K562 (cell line): ENCODE data around the gene ARPP21. TPM values are rescaled to one million over a fixed set of nuclear protein-coding genes. Genes with fewer than 3 reads are reported as not detected.

ENCODE experiments used
- ATAC-seq: fragments of 200-7000 bp; cut with Tn5 transposase; 3 replicates; pipeline ENCODE4 v1.9.1; 2020; ENCODE audit warnings: moderate library complexity
- BruUV-seq: library from RNA; stranded (reverse); fragments of 400-500 nt; replicated peaks from 2 replicates; lab custom pipeline; 2021; lab: Mats Ljungman, UMichigan
- CTCF ChIA-PET: fragments of 300-600 bp; formaldehyde crosslinking; extraction: SDS; loops from one replicate; lab custom pipeline; 2021; ENCODE audit warnings: low intra/inter-chr PET ratio; lab: Yijun Ruan, JAX
- POLR2A ChIA-PET: fragments of 300-600, 350-650 bp; sonication (Branson Sonifier 250); formaldehyde crosslinking; extraction: SDS; loops from one replicate; lab custom pipeline; 2021; ENCODE audit warnings: antibody characterized with exemption, inconsistent platforms; lab: Yijun Ruan, JAX
- DNase-seq, 4 experiments: peaks; one replicate each; pipeline versions ENCODE4 v3.0.0 to v3.0.0-alpha.2; 2011 to 2018; ENCODE audit warnings: low spot score in 3 of 4, mixed read lengths in 3 of 4; ENCODE audit errors: extremely low read depth in 1 of 4
- FAIRE-seq: peaks from 2 replicates; lab custom pipeline; 2011; peaks lifted over from hg19 to GRCh38; lab: Jason Lieb, UNC
- H2AFZ ChIP-seq: 2 replicates; pipeline ENCODE4 v1.6.0; 2011; ENCODE audit warnings: low read depth, low read length, control low read depth, inconsistent platforms
- H3K27ac ChIP-seq: fragments of 200-600 bp; 3 replicates; pipeline ENCODE4 v1.8.0; 2011; ENCODE audit warnings: low read depth, mild to moderate bottlenecking, control low read depth, inconsistent platforms, low read length, moderate library complexity, mixed read lengths; ENCODE audit errors: extremely low read depth
- H3K27me3 ChIP-seq, 2 experiments: fragments of 300-600 bp in 1 of 2; 2 replicates in 1 of 2; 3 replicates in 1 of 2; pipeline versions ENCODE4 v1.6.0 to v1.8.0; 2011; ENCODE audit warnings: inconsistent platforms in 2 of 2, low read length in 2 of 2, mild to moderate bottlenecking in 1 of 2, mixed read lengths in 1 of 2, moderate library complexity in 1 of 2; ENCODE audit not compliant: control insufficient read depth in 2 of 2, insufficient read depth in 2 of 2
- H3K36me3 ChIP-seq: fragments of 300-600 bp; 3 replicates; pipeline ENCODE4 v1.8.0; 2011; ENCODE audit warnings: mild to moderate bottlenecking, low read length, inconsistent platforms; ENCODE audit not compliant: control insufficient read depth, insufficient read depth
- H3K4me1 ChIP-seq, 2 experiments: fragments of 200-600 bp in 1 of 2; replicated peaks in 1 of 2; 2 replicates in 1 of 2; 3 replicates in 1 of 2; pipeline versions ENCODE4 v1.5.1 to v1.8.0; 2011; ENCODE audit warnings: inconsistent platforms in 2 of 2, low read length in 2 of 2, mild to moderate bottlenecking in 1 of 2, mixed read lengths in 1 of 2, moderate library complexity in 1 of 2; ENCODE audit not compliant: control insufficient read depth in 2 of 2, insufficient read depth in 2 of 2
- H3K4me2 ChIP-seq: 2 replicates; pipeline ENCODE4 v1.6.1; 2011; ENCODE audit warnings: low read length, control low read depth, inconsistent platforms, mixed read lengths; ENCODE audit not compliant: insufficient read depth
- H3K4me3 ChIP-seq: fragments of 200-600 bp; sonication (generic), shearing (Covaris generic); 2 replicates; pipeline ENCODE4 v1.5.1; 2016; ENCODE audit warnings: control low read depth, inconsistent platforms
- H3K79me2 ChIP-seq: fragments of 200-600 bp; 3 replicates; pipeline ENCODE4 v1.8.0; 2011; ENCODE audit warnings: low read length, inconsistent platforms; ENCODE audit not compliant: control insufficient read depth, insufficient read depth
- H3K9ac ChIP-seq, 2 experiments: 2 replicates each; pipeline versions ENCODE4 v1.6.0 to v1.6.1; 2011; ENCODE audit warnings: low read depth in 2 of 2, low read length in 2 of 2, control low read depth in 1 of 2, inconsistent platforms in 1 of 2, mild to moderate bottlenecking in 1 of 2, mixed read lengths in 1 of 2; ENCODE audit not compliant: insufficient read depth in 1 of 2
- H3K9me1 ChIP-seq: one replicate; pipeline ENCODE4 v1.6.0; 2011; ENCODE audit warnings: inconsistent platforms, mild to moderate bottlenecking, low read length, moderate library complexity; ENCODE audit not compliant: control insufficient read depth, insufficient read depth
- H3K9me3 ChIP-seq: replicated peaks from 2 replicates; pipeline ENCODE4 v1.5.1; 2011; ENCODE audit warnings: low read depth, low read length, inconsistent platforms; ENCODE audit not compliant: control insufficient read depth, insufficient read depth
- H4K20me1 ChIP-seq: replicated peaks from 2 replicates; pipeline ENCODE4 v1.6.1; 2011; ENCODE audit warnings: low read length, inconsistent platforms, mixed read lengths; ENCODE audit not compliant: control insufficient read depth, insufficient read depth
- ATF4 ChIP-seq: fragments of 450-650 bp; formaldehyde crosslinking; IDR thresholded peaks from 2 replicates; pipeline ENCODE4 v1.4.0; 2022; ENCODE audit warnings: mild to moderate bottlenecking, moderate library complexity
- CHAMP1 ChIP-seq: fragments of 450-650 bp; IDR thresholded peaks from 2 replicates; pipeline ENCODE4 v1.6.1; 2016; ENCODE audit warnings: mild to moderate bottlenecking
- CHCHD3 ChIP-seq: fragments of 250-450 bp; sonication (Bioruptor Pico); IDR thresholded peaks from 2 replicates; pipeline ENCODE4 v2.1.2; 2022; ENCODE audit warnings: mild to moderate bottlenecking
- CHD2 ChIP-seq: IDR thresholded peaks from 2 replicates; pipeline ENCODE4 v1.6.1; 2011; ENCODE audit warnings: low read depth, low read length
- NONO ChIP-seq, 2 experiments: fragments of 200-400 bp in 1 of 2; fragments of 450-650 bp in 1 of 2; formaldehyde crosslinking in 1 of 2; IDR thresholded peaks; 2 replicates each; pipeline ENCODE4 v1.6.1; 2017; ENCODE audit warnings: low read depth in 2 of 2, mild to moderate bottlenecking in 2 of 2, moderate library complexity in 2 of 2, low read length in 1 of 2
- RHOXF2B ChIP-seq: fragments of 250-450 bp; sonication (Bioruptor Pico); conservative IDR thresholded peaks from 2 replicates; pipeline ENCODE4 v1.5.1; 2021
- U2AF1 ChIP-seq: fragments of 200-400 bp; formaldehyde crosslinking; optimal IDR thresholded peaks from 2 replicates; pipeline ENCODE3; 2017; ENCODE audit warnings: mild to moderate bottlenecking, low read depth, low read length, moderate library complexity
- ZC3H11A ChIP-seq: IDR thresholded peaks from 2 replicates; pipeline ENCODE4 v1.6.1; 2012; ENCODE audit warnings: low read depth, low read length, improper control_type of control experiment
- ZMIZ1 ChIP-seq, 2 experiments: fragments of 150-350 bp in 1 of 2; IDR thresholded peaks; 2 replicates each; pipeline ENCODE4 v1.6.1; 2012 to 2016; ENCODE audit warnings: low read depth in 2 of 2, low read length in 2 of 2, mild to moderate bottlenecking in 1 of 2, moderate library complexity in 1 of 2
- in situ Hi-C: fragments of 300-500 bp; cut with MboI; formaldehyde crosslinking; loops from 4 replicates; pipeline ENCODE4 v1.15.0; 2018; ENCODE audit warnings: inconsistent platforms, mixed read lengths
- intact Hi-C: fragments of 100-400 bp; cut with micrococcal nuclease; formaldehyde crosslinking; loops from 2 replicates; pipeline ENCODE4 v1.14.2; 2022
- polyA plus RNA-seq, 8 experiments: library from polyadenylated mRNA; depleted of rRNA in 4 of 8; stranded (reverse) in 5 of 8; unstranded in 3 of 8; fragments of >200 nt; fragmentation: Nextera tagmentation in 2 of 8; fragmentation: Illumina TruSeq in 1 of 8; extraction: Ambion mirVana in 2 of 8; extraction: Trizol in 1 of 8; gene quantifications; 2 replicates each; pipeline versions ENCODE4 v1.2.1 to v1.2.3, GENCODE V29; 2011 to 2014; ENCODE audit warnings: inconsistent platforms in 1 of 8, missing spikeins in 1 of 8
- total RNA-seq, 7 experiments: library from RNA; depleted of rRNA in 6 of 7; stranded (reverse); fragments of >200 nt in 6 of 7; fragmentation: Illumina TruSeq in 2 of 7; extraction: Trizol in 2 of 7; gene quantifications; 2 replicates each; pipeline versions ENCODE4 v1.2.1 to v1.2.3, GENCODE V29; 2011 to 2021; ENCODE audit warnings: low replicate concordance in 1 of 7

ARPP21 gene
- total and polyA plus RNA-seq, 9 of the 15 experiments (the other 6 are each of a cell fraction or from before 2014, with no cell fraction given): not detected

- no peak for TF ChIP-seq ATF4 (CRISPR knock-in tag)
Observed at GRCh38 chr3:35780800-35781199, 141.5 kb downstream of the ARPP21 start (continued).

- in situ Hi-C loops (no loop called here), intact Hi-C loops (no loop called here)
- H3K9ac ChIP-seq: no peak overlapping the region
- H3K4me1 ChIP-seq: no peaks in the 10 kb centered on the region
- no peak overlapping the region for H3K27ac ChIP-seq
- no peaks in the 10 kb centered on the region for H4K20me1 ChIP-seq
- BruUV-seq: no TSS peak
- no peaks in the 10 kb centered on the region for H3K27me3 ChIP-seq
- no peak overlapping the region for H3K4me2 ChIP-seq
- no peak for ATAC-seq
- CTCF ChIA-PET: interaction anchor here (0.7 kb wide), 1 partner anchor 34 kb away, joined by 3 read pairs; no protein-coding TSS in a partner anchor
- H3K4me3 ChIP-seq: no peak overlapping the region
- no peak for FAIRE-seq
- H3K36me3 ChIP-seq: no peaks in the 10 kb centered on the region
- no peaks in the 10 kb centered on the region for H3K79me2 ChIP-seq
- peaks cover 3% of the 10 kb centered on the region for H3K9me3 ChIP-seq
- no peak overlapping the region for H2AFZ ChIP-seq
- no peaks in the 10 kb centered on the region for H3K9me1 ChIP-seq
- TF ChIP-seq RHOXF2B (CRISPR knock-in tag) (no peak), CHCHD3 (CRISPR knock-in tag) (no peak), NONO (IDR thresholded peaks at IDR 0.05; ENCODE audit: low read depth in 2 of 2, low read length in 1 of 2) (no peak), CHD2 (no peak), ZMIZ1 (IDR thresholded peaks at IDR 0.05; ENCODE audit: low read depth in 2 of 2, low read length in 2 of 2) (no peak), U2AF1 (no peak), ZC3H11A (no peak), CHAMP1 (no peak)
- POLR2A ChIA-PET: no interaction called here
- DNase-seq: no peak
Observed at GRCh38 chr3:35781558-35781957, 142.2 kb downstream of the ARPP21 start.
